HG02973 (cell line): ENCODE data around the gene PEX10.

Source experiments
- ATAC-seq: cut with Tn5 transposase; IDR thresholded peaks from one replicate; pipeline ENCODE4 v1.9.1; 2021; ENCODE audit warnings: moderate library complexity; ENCODE audit not compliant: unreplicated experiment

The PEX10 gene

DNA sequence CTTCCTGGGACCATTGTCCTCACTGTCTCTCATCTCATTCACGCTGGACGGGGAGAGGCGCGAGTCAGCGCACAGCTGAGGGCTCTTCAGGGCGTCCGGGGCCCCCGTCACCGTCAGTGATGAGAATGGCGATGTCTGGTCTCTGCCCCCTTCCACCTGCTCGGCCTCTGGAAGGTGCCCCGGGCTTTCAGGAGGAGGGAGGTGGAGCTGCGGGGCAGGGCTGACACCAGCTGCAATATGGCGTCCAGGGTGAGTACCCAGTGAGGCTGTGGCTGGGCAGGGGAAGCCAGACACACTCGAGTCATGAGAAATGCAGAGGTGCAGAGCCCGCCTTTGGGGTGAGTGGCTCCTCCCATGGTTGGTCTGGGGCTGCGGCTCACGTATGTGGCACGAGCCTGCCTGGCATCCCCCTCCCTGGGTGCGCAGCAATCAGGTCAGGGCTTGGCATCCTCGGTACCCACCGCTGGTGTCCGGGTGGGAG is 36.1 kb downstream of the PEX10 start:
- ATAC-seq: no peak

- no peak for ATAC-seq
Measured at GRCh38 chr1:2375923-2376260, 36.5 kb downstream of the PEX10 start.

DNA sequence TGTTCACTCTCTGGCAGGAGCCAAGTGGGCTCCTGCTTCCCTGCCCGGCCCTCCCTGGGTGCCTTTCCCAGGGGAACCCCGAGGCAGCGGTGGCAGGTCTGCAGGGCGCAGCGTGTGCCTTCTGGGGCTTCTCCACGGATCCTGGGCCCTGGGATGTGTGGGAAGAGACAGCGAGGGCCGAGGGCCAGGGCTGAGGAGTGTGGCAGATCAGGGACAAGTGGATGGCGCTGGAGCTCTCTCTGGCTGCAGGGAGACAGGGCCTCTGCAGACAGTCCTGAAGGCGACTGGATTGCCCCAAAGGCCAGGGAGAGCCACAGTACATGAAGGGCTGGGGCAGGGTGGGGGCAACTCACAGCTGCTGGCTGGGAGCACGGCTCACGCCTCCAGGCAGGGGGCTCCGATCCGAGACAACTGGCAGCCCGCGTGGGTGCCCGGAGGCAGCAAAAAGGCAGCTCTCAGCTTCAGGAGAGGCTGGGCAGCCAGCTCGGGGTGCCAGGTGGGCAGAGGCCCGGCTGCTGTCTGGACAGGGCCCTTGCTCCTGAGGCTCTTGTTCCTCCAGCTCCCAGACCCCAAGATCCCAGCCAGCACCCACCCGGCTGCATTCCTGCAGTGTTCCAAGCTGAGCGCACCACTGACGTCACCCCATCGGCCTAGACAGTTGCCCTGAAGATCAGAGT is 37.0 kb downstream of the PEX10 start:
- no peak for ATAC-seq

DNA sequence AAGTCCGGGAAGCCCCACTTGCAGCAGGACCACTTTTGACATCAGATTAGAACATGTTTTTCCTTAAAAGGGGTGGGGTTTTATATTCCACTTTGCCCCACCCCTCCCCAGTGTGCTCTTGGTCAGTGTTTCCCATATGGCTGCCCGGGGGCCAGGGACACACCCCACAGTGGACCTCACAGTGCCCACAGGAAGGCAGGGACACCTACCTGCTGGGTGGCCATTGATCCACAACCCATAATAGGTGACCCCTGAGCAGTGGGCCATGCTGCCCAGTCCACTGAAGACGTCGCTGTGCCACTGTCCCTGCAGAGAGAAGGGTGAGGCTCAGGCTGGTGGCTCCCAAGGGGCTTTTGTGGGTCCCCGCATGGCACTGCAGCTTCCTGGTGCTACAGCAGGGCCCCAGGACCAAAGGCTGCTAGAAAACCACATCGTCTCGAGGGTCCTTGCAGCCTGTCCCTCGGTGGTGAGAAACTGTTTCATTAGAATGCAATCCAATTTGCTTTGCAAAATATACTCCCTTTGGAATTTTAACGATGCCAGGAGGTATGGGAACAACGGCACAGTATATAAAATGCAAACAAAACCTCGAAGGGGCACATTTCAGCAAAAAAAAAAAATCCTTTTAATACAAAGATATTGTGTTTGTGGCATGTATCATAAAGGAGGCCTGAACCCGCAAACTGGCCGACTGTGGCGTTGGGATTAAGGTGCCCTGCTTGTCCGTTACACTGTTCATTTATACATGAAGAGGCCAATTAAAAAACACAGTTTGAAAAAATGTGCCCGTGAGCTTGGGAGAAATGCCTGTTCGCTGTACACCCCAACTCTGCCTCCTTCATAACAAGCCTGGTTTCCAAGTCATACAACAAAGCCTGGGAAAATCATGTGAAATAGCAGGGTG is 37.9 kb downstream of the PEX10 start:
- no peak for ATAC-seq

GRCh38 chr1:2373551-2374251 is 38.7 kb downstream of the PEX10 start:
- no peak for ATAC-seq

- ATAC-seq: no peak
Measured at GRCh38 chr1:2372551-2373490, 39.5 kb downstream of the PEX10 start.

GRCh38 chr1:2368053-2368744 is 44.2 kb downstream of the PEX10 start:
- no peak for ATAC-seq

DNA sequence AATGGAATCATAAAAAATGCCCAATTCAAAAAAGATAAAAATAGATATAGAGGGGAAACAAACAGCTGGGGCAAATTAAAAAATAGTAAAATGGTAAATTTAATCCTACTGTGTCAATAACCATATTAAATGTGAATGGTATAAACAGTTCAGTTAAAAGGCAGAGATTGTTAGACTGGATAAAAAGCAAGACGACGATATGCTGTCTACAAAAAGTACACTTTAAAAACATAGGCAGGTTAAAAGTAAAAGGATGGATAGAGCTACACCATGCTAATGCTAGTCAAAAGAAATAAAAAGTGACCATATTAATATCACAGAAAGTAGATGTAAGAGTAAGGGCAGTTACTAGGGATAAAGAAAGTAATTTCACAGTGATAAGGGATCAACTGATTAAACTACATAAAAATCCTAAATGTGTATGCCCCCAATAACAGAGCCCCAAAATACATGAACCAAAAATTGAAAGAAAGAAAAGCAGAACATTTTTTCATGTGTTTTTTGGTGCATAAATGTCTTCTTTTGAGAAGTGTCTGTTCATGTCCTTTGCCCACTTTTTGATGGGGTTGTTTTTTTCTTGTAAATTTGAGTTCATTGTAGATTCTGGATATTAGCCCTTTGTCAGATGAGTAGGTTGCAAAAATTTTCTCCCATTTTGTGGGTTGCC is 48.4 kb downstream of the PEX10 start:
- ATAC-seq: no peak

- ATAC-seq: no peak
Measured at GRCh38 chr1:2360588-2361364, 51.6 kb downstream of the PEX10 start.

- no peak for ATAC-seq
Measured at GRCh38 chr1:2358651-2359640, 53.4 kb downstream of the PEX10 start.

GRCh38 chr1:2358072-2358471 is 54.3 kb downstream of the PEX10 start:
- no peak for ATAC-seq

DNA sequence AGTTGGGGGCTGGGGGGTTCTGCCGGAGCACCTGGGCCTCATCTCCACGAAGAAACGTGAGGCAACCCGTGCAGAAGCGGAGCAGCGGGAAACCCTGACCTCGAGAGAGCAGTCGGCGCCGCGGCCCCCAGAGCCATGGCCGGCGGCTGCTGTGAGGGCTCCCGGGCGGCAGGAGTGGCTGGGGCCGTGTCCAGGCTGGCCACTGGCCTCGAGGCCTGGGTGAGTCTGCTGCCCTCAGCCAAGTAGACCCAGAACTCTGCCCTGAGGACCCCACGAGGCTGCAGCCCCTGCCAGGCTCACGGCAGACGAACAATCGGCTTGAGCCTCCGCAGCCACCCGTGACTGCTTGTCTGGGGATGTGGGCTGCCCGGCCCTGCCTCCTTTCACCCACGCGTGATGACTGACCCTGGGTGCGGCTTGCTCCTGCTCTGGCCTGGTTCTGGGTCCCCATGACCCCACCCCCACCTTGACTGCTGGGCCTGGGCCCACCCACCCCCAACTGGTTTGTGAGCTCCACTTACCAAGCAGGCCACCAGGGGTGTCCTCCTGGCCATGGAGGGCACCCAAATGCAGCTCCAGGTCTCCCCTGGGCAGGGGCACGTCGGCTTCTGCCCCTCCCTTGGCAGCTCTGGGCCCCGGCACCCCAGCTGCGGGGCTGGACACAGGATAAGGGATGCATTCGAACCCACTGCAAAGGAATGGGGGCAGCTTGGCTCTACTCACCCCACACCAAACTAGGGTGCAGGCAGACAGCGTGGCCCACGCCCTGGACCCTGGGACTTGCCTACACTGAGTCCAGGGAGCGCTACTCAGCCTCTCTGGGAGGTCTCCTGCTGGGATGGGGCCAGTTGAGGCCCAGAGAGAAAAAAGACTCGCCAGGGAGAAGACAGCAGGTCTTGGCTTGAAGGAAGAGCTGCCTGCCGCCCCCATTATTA is 55.2 kb downstream of the PEX10 start:
- ATAC-seq: no peak

GRCh38 chr1:2356401-2356800 is 56.0 kb downstream of the PEX10 start:
- no peak for ATAC-seq

DNA sequence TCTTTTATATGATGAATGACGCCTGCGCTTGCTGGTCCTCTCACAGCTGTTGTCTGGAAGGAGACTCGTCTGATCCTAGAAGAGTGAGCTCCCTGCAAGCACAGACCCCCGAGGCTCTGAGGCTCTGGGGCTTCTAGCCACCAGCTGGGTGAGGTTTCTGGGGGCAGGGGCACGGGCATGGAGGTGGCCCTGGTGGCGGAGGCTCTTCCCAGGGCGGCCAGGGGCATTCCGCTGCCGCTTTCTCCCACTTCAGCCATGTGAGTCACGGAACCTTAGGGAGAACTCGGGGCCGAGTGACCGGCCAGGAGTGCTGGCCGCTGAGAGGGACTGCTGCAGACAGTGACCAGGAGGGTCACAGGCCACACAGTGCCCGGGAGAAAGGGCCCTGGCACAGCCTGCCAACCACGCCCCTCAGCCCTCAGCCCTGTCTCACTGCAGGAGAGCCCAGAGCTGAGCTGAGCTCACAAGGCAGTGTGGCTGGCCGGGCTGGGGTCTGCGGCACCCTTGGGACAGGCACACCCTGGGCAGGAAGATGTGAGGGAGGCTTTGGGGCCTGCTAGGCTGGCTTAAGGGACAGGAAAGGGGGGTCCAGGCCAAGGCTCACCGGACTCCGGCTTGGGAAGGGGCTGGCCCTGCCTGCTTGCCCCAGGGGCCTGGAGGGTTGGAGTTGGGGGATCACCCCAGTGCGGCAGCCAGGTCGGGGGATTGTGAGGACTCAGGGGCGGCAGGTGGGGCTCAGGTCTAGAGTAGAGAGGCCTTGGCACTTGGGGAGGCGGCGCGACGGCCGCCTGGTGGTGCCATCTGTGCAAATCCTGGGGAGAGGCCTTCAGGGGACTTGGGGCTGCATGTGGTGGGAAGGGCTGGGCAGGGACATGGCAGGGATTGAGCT is 56.7 kb downstream of the PEX10 start:
- no peak for ATAC-seq
